GM18867 (cell line): Measurements from ENCODE around the gene CXCR6.

Source experiments
- ATAC-seq: cut with Tn5 transposase; IDR thresholded peaks from one replicate; pipeline ENCODE4 v1.9.1; 2021; ENCODE audit warnings: mild to moderate bottlenecking, moderate library complexity; ENCODE audit not compliant: unreplicated experiment

The CXCR6 gene

GRCh38 chr3:45966950-45967640 is 23.8 kb downstream of the CXCR6 start:
- ATAC-seq: no peak

- ATAC-seq: no peak
These were observed 24.5 kb downstream of the CXCR6 start for GRCh38 chr3:45967724-45968123.

- no peak for ATAC-seq
These were observed 24.9 kb downstream of the CXCR6 start for GRCh38 chr3:45968149-45968548.

- ATAC-seq: no peak
These were observed 25.4 kb downstream of the CXCR6 start for GRCh38 chr3:45968706-45969105.

- no peak for ATAC-seq
These were observed 25.9 kb downstream of the CXCR6 start for GRCh38 chr3:45969116-45969515.

- no peak for ATAC-seq
These were observed 26.7 kb downstream of the CXCR6 start for GRCh38 chr3:45969953-45970352.

GRCh38 chr3:45972534-45973402 is 29.5 kb downstream of the CXCR6 start:
- no peak for ATAC-seq

- no peak for ATAC-seq
These were observed 31.4 kb downstream of the CXCR6 start for GRCh38 chr3:45974686-45975085.

GRCh38 chr3:45975686-45976085 is 32.4 kb downstream of the CXCR6 start:
- no peak for ATAC-seq

- ATAC-seq: no peak
These were observed 33.2 kb downstream of the CXCR6 start for GRCh38 chr3:45976191-45977091.

GRCh38 chr3:45978006-45978761 is 34.9 kb downstream of the CXCR6 start:
- ATAC-seq: no peak

- no peak for ATAC-seq
These were observed 36.1 kb downstream of the CXCR6 start for GRCh38 chr3:45979378-45979777.

GRCh38 chr3:45980229-45980813 is 37.1 kb downstream of the CXCR6 start:
- no peak for ATAC-seq

GRCh38 chr3:45980819-45981218 is 37.6 kb downstream of the CXCR6 start:
- ATAC-seq: no peak

GRCh38 chr3:45981346-45982074 is 38.2 kb downstream of the CXCR6 start:
- no peak for ATAC-seq

GRCh38 chr3:45983770-45984169 is 40.5 kb downstream of the CXCR6 start:
- no peak for ATAC-seq

GRCh38 chr3:45984331-45985312 is 41.4 kb downstream of the CXCR6 start:
- ATAC-seq: no peak
